Measurements from ENCODE around the gene CDS1.
"Not testable (repeated sequence)": the region's sequence is repeated elsewhere in the genome, so short reads cannot be mapped to it uniquely, and the experiment has no call there.

The CDS1 gene

DNA sequence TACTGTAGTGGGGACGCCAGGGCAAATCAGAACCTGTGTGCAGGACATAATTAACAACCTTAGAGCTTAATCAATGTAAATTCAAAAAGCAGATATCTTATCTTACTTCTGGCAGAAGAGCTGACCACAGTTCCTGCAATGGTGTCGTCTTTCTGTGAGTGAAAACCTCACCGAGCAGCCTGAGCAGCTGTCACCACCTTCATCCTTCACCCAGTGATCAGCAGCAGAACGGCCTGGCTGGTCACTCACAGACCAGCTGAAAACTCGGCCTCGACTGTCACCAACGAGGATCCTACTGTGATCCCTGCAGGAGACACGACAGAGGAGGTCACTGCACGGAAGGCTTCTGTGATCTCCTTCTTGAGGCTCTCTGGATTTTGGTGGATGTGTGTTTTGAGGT lies 94.2 kb downstream of the CDS1 start:
- DNase-seq: no peak

DNA sequence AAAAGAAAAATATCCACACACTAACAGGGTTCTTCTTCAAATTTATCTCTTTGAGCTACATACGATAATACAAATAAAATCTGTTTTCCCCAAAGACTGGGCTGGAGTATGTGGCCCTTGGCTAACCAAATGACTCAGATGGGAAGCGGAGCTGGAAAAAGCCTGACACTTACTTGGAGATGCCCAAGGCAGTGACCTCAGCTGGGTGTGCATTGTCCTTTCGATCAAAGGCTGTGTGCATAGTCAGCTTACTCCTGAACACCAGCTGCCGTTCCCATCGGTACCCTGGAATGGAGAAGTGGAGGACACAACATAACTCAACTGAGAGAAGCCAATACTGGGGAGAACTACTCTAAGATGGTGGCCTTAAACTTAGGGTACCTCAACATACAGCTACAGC lies 95.1 kb downstream of the CDS1 start:
- no peak for DNase-seq

DNA sequence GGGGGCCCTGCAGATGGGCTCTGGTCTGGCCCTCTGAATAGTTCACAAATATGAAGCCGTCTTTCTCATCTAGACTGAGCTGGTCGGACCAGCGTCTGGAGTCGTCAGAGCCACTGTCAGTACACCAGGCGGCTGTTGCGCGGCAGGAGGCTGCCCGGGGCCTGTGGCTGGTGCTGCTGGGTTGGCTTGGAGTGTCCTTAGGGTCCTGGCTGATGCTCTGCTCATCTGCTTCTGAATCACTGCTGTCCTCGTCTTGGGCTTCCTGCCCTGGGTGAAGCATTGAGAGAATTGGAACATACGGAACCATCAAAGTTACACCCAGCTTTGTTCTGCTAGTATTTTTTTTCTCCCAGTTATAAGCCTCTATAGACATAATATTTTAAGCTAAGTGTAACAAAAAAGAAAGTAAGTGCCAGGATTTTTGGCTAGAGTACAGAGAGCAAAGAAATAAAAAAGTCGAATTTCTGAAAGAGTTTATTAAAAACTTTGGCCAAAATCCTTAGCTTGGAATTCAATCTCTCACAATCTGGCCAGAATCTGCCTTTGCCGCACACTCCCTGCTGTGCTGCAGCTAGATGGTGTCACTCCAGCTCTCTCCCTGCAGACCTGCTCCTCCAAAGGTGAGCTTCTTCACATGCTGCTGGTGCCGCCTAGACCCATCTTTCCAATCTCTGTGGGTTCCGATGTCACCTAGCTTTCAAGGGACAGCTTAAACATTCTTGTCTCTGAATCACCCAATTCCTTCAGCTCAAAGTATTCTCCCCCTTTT lies 96.2 kb downstream of the CDS1 start:
- no peak for DNase-seq

- DNase-seq: no peak
Observed at GRCh38 chr4:84680956-84681355, 98.0 kb downstream of the CDS1 start.

DNA sequence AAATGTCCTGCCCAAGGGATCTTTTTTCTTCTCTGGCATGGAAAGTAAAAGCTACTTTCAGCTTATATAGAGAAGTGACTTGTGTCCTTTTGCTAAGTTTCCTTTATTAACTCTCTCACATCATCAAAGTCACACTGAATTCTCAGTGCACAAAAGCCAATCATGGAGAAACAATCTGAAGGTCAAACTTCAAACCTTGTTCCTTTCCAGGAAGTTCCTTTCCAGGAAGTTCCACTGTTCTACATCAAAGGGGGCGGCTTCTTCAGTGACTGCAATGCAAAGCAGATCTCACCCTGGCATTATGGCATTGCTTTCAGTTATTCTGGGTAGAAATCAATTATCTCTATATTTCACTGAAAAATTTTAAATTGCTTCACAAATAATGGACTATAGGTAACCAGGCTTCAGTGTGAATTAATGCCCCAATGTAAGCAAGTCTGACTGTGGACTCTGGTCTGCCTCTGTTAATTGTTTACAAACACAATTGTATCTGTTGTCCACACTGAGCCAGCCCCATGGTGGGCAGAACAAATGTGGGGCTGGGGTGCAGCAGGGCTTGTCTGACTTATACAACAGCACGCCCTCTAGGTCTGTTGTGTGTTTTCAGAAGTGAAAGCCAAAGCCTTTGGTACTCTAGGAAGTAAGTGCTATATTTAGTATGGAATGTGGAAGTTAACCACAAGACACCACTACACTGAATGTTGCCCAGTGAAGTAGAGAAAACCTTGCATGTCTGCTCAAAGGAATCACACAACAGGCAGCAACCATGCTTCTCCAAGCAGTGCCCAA lies 98.8 kb downstream of the CDS1 start:
- DNase-seq: no peak

- not testable (repeated sequence) for DNase-seq
Observed at GRCh38 chr4:84682661-84683060, 99.7 kb downstream of the CDS1 start.

- no peak for DNase-seq
Observed at GRCh38 chr4:84683064-84683850, 100.3 kb downstream of the CDS1 start.

DNA sequence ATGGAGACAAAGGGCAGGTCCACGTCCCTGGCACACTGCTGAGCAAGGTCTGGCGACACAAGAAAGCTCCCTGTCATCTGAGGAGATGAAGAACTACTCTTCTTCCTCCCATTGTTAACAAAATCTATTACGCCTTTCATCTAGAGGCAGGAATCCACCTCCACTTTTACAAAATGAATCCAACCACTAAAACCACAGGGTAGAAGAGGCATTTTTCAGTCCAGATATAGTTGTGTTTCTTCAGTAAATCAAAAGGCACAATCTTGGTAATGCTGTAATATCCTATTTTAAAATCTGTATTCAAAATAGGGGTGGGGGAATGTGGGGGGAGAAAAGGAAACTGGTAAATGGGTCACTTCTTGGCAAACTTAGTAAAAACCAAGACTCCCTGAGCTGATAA lies 101.4 kb downstream of the CDS1 start:
- no peak for DNase-seq

GRCh38 chr4:84685105-84685504 lies 102.2 kb downstream of the CDS1 start:
- DNase-seq: no peak

DNA sequence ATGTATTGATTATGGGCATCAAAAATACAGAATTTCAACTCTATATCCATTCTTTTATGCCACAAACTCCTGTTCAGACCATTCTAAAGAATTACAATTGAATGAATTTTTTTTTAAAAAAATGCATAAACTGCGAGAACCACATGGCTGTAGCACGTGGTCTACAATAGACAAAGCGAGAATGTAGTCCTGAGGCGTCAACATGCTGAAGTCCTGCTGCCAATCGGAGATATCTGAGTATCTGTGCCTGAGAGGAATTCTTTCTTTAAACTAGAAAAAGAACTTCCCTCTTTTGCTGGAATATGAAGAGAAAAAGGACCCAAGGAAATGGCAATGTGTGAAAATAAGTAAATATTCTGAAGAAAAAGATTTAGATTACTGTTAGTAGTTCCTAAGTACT lies 105.7 kb downstream of the CDS1 start:
- DNase-seq: no peak

DNA sequence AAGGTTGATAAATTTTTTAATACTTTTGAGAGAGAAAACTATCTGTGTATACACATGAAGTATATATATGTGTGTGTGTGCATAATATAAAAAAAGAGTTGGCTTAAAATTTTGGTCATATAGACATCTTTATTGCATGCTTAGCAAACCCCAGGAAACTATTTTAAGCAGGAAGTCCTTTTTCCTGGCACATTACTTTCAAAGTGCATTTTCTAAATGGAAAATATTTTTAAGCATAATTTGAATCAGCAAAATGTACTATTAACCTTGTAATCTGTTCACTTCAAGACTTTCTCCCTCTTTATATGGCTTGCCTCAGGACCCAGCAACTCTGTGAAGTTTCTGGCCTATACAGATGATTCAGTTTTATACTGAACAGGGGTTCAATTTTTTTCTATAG lies 106.3 kb downstream of the CDS1 start:
- no peak for DNase-seq

DNA sequence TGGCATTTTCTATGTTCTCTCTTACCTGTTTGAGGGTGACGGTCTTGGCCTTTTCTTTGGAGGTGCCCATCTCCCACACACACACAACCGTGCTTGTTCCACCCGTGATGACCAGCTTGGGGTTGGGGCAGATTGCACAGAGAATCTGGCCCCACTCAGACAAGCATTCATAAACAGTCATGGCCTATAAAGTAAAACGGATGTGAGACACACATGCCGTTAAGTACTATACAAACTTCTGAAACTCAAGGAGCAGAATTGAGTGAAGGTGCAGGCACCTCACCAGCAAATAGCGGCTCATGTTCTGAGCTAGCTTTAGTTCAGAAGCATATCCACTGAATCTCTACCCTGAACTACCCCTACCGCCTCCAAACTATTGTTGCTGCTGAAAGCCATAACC lies 107.6 kb downstream of the CDS1 start:
- DNase-seq: no peak

DNA sequence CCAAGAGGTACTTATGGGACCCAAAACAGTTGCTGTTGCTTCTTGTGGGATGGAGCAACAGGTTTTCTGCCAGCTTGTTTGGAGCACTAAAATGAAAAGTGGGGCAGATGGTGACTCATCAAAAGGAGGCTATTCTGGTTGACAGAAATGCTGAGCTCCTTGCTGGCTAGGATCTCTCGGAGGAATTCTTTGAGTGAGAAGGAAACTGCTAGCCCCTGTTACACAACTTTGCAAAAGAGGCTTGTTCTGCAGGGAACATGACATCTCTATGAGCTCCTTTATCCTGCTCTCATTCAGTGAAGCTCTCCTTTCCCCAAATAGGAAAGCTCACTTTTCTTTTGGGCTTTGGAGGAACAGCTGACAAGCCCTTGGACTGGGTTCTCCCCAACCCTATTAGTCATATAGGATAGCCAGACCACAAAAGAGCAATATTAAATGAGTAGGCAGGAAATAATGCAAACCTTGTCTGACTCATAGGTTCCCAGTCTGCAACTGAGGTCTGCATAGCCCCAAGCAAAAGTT lies 108.3 kb downstream of the CDS1 start:
- DNase-seq: no peak

GRCh38 chr4:84691800-84692199 lies 108.9 kb downstream of the CDS1 start:
- DNase-seq: no peak

DNA sequence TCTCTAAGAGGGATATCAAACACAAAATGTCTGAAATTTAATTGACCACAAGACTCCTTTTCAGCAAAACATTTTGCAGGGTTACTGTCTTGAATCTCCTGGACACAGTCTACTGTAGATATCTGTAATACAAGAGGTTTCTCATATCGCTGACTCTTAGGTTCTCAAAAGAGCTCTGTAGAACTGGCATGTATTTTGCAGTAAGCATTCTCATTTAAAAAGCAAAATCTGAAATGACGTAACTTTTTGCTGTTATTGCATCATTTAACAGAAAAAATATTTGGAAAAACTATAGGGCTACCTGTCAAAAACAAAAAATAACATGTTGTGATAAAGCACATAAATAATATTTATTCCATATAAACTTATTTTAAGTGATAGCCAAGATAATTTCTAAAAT lies 114.2 kb downstream of the CDS1 start:
- DNase-seq: no peak

DNA sequence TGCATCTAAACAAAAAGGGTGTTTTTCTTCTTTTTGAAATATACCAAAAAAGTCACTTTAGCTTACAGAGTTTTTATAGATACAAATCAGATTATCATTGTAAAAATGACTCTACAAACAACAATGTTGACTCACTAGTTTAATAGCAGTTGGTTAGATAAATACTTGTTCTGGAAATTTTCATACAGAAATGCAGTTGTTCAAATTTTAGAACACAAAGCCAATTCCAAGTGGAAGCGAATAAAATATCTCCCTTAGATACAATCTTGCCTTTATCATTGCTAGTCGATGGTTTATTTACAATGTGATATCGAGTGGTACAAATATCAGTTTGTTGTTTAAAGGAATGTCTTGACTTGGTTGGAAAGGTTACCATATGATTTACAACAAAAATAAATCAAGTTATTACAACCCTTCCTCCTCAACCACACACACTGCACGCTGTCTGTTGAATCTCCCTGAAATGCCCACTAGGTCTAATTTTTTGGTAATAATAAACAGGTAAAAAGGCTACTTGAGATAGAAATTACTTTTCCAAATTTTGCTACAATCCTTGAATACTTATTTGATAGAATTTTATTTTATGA lies 114.8 kb downstream of the CDS1 start:
- no peak for DNase-seq

GRCh38 chr4:84699001-84699671 lies 116.2 kb downstream of the CDS1 start:
- DNase-seq: no peak
